Thymus (tissue), 11 donors: ENCODE measurements around the gene CFAP210. TPM values are rescaled to one million over a fixed set of nuclear protein-coding genes. Genes with fewer than 3 reads are reported as not detected.

Experiments used
- DNase-seq, 9 donors: peaks; one replicate each; pipeline ENCODE4 v3.0.0-alpha.2; 2013; ENCODE audit warnings: low spot score in 9 of 9, low read depth in 6 of 9, missing footprints in 1 of 9
- H3K27ac ChIP-seq, 2 donors: one replicate each; pipeline ENCODE4 v1.5.1; 2013; ENCODE audit warnings: control low read depth in 1 of 2, low read depth in 1 of 2, low read length in 1 of 2, mild to moderate bottlenecking in 1 of 2, moderate library complexity in 1 of 2
- H3K27me3 ChIP-seq, 2 donors: one replicate each; pipeline ENCODE4 v1.5.1; 2013; ENCODE audit warnings: low read length in 1 of 2; ENCODE audit not compliant: control insufficient read depth in 2 of 2, insufficient read depth in 1 of 2
- H3K36me3 ChIP-seq, 2 donors: one replicate each; pipeline ENCODE4 v1.5.1; 2013; ENCODE audit warnings: low read length in 1 of 2, mild to moderate bottlenecking in 1 of 2, moderate library complexity in 1 of 2; ENCODE audit not compliant: control insufficient read depth in 2 of 2, insufficient read depth in 2 of 2
- H3K4me1 ChIP-seq, 2 donors: one replicate each; pipeline ENCODE4 v1.5.1; 2013; ENCODE audit warnings: low read length in 2 of 2; ENCODE audit not compliant: control insufficient read depth in 2 of 2, insufficient read depth in 2 of 2
- H3K4me3 ChIP-seq, 2 donors: one replicate each; pipeline ENCODE4 v1.5.1; 2013; ENCODE audit warnings: low read length in 2 of 2, control low read depth in 1 of 2, mild to moderate bottlenecking in 1 of 2
- H3K9me3 ChIP-seq, 2 donors: one replicate each; pipeline ENCODE4 v1.5.1; 2013; ENCODE audit warnings: low read length in 1 of 2, mild to moderate bottlenecking in 1 of 2; ENCODE audit not compliant: control insufficient read depth in 2 of 2, insufficient read depth in 1 of 2
- WGBS: extraction: QIAGEN DNeasy Blood & Tissue Kit; methylation state at CpG from one replicate; pipeline ENCODE4 v1.1.7; 2013; 5-methylcytosine and 5-hydroxymethylcytosine counted together
- polyA plus RNA-seq: library from polyadenylated mRNA; stranded (reverse); fragments of 200-250 nt; gene quantifications from one replicate; pipeline ENCODE4 v1.2.3, GENCODE V29; 2013
- total RNA-seq: library from RNA; stranded (reverse); fragments of 120-200 nt; gene quantifications from one replicate; pipeline ENCODE4 v1.2.4, GENCODE V29; 2013
- donor health status: healthy.

Gene CFAP210
- total and polyA plus RNA-seq, 2 donors, result 0.21 TPM; not detected in 1

DNA sequence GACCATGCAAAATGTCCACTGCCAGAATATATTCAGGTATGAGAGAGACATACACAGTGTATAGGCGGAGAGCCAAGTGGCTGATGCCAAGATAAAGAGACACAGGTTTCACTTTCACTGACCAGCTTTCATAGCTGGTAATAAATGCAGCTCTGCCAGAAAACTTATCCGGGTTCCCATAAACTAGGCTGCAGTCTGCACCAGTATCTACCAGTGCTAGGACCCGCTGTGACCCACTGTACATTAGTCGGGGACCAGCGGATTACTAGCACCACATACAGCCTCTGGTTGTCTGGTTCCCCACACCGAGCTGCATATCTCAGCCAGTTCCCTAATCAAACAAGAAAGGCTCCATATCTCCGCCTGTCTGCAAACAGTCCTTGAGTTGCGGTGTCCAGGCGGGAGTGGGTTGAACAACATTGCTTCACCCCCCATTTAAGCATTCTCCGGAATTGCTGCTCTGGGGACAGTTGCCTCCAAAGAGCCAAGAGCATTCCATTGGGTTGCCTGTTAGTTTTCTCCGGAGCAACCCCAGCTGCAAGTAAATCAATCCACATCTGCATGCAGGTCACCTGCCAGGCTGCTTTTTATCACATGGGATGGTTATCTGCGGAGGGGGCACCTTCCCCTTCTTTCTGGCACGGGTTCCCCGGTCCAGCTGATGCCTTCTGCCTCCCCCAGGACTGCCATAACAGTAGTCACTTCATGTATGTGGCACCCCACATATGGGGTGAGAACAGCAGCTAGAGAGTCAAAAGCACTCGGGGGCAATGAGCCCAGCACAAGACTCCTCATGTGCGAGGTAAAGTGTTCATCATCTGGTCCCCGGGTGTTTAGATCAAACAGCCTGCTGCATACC lies 21.4 kb upstream of the CFAP210 start:
- Histone ChIP-seq H3K9me3 (peaks cover 0 to 5% of the 10 kb centered on the region in 2 donors), H3K4me1 (peaks cover 0 to 13% of the 10 kb centered on the region in 2 donors), H3K27ac (no peak overlapping the region), H3K27me3 (no peaks in the 10 kb centered on the region), H3K4me3 (no peak overlapping the region), H3K36me3 (peaks cover 2 to 4% of the 10 kb centered on the region in 2 donors)
- no peak for DNase-seq
- WGBS, result 88% methylated on average over 17 of the region's 17 CpGs

DNA sequence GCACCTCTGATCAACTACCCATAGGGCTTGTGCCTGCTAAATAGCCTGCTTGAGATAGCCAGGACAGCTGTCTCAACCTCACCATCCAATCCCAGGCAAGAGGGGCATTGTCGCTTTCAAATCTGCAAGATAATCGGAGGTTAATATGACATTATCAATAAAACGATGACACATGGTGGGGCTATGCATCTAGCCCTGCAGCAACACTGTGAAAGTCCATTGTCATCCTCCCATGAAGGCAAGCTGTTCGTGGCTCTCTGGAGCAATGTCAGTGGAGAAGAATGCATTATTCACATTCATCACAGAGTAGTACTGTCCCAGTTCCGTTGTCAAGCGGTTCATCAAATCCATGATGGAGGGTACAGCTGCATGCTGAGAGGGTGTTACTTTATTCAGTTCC lies 20.5 kb upstream of the CFAP210 start:
- 97% methylated on average over 6 of the region's 6 CpGs for WGBS
- no peaks in the 10 kb centered on the region for H3K27me3 ChIP-seq
- H3K27ac ChIP-seq, result no peak overlapping the region
- H3K4me1 ChIP-seq, result peaks cover 0 to 13% of the 10 kb centered on the region in 2 donors
- peaks cover 3 to 4% of the 10 kb centered on the region in 2 donors for H3K36me3 ChIP-seq
- peaks cover 0 to 5% of the 10 kb centered on the region in 2 donors for H3K9me3 ChIP-seq
- DNase-seq, result no peak
- H3K4me3 ChIP-seq, result no peak overlapping the region

DNA sequence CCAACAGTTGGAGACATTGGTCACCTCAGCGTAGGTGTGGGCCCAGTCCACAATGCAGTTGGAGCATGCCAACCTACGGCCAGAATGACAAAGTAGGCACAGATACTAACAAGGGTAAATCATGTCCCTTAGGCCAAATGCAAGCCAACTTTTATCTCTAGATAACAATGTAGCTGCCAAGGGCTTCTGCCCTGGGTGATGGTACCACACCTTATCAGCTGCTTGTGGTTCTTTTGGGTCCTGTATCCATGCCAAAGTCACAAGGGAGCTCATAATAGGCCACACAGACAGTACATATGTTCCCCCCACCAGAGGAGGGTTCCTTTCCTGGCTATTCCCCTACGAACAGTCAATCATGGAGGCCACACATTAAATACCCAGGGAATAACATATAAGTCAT lies 19.1 kb upstream of the CFAP210 start:
- WGBS, result 97% methylated on average over 3 of the region's 3 CpGs
- no peak overlapping the region for H3K27ac ChIP-seq
- no peak for DNase-seq
- H3K27me3 ChIP-seq, result no peaks in the 10 kb centered on the region
- H3K4me1 ChIP-seq, result peaks cover 0 to 13% of the 10 kb centered on the region in 2 donors
- H3K36me3 ChIP-seq, result peaks cover 3 to 4% of the 10 kb centered on the region in 2 donors
- H3K9me3 ChIP-seq, result peaks cover 0 to 5% of the 10 kb centered on the region in 2 donors
- no peak overlapping the region for H3K4me3 ChIP-seq

DNA sequence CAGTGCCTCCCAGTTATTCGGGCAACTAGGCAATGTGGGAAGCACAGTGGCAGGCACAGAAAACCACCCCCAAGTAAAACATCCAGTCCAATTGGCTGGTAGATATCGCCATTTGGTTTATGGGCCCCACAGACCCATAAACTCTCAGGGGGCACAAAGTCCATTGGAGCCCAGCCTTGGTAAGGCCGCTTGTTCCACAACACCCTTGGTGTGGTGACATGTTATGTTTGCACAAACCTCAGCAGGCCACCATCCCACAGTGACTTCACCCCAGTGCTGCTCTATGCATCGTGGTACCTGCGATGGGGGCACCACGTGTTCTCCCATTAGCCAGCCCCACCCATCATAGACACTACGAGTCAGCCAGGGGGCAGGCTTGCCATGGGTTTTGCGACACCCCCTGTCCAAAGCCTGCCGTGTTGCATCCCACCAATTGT lies 18.6 kb upstream of the CFAP210 start:
- Histone ChIP-seq H3K36me3 (peaks cover 3 to 4% of the 10 kb centered on the region in 2 donors), H3K4me3 (no peak overlapping the region), H3K4me1 (peaks cover 0 to 13% of the 10 kb centered on the region in 2 donors), H3K27me3 (no peaks in the 10 kb centered on the region), H3K9me3 (peaks cover 0 to 5% of the 10 kb centered on the region in 2 donors), H3K27ac (no peak overlapping the region)
- no peak for DNase-seq
- 98% methylated on average over 9 of the region's 9 CpGs for WGBS

DNA sequence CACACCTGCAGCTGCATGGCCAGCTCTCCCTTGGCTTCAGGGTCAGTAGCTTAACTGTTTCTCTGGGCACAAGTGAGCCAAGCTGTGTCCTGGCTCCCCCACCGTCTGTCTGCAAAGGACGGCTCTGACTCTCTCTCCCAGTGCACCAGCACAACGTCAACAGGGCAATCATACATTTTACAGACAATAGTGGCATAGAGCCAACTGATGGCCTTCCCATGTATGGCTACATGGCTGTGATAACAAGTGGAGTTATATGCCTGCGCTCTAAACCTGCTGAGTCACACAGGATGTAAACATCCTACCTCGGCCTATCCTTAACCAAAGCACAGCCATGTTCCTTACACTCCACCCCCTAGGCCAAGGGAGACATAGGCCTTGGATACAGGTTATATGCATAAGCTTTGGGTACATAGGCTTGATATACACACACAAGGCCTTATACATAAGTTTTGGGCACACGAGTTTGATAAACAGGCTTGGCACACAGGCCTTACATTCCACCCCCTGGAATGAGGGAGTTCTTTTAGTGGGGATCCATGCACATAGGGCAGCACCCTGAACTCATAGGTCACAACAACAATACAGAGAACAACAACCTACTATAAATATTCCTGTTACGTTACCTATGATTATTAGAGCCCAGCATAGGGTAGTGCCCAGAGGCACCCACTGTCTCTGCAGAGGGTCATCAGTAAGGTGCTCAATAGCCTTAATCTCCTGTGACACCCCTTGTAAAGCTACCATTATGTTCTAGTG lies 17.7 kb upstream of the CFAP210 start:
- Histone ChIP-seq H3K9me3 (peaks cover 0 to 5% of the 10 kb centered on the region in 2 donors), H3K27me3 (no peaks in the 10 kb centered on the region), H3K4me3 (no peak overlapping the region), H3K4me1 (peaks cover 0 to 8% of the 10 kb centered on the region in 2 donors), H3K27ac (no peak overlapping the region), H3K36me3 (peaks cover 3 to 4% of the 10 kb centered on the region in 2 donors)
- DNase-seq, result no peak
- WGBS, result 98% methylated on average over 7 of the region's 7 CpGs

DNA sequence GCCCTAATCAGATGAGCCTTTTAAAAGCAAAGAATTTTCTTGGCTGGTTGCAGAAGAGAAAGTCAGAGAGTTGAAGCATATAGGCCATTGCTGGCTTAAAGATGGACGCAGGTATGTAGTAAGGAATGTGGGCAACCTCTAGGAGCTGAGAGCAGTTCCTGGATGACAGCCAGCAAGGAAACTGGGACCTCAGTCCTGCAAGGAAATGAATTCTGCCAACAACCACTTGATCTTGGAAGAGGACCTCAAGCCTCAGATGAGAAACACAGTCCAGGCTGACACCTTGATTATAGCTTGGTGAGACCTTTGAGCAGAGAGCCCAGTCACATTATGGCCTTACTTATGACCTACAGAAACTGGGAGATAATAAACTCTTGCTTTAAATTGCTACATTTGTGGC lies 15.8 kb upstream of the CFAP210 start:
- no peak for DNase-seq
- Histone ChIP-seq H3K4me3 (no peak overlapping the region), H3K9me3 (peaks cover 0 to 5% of the 10 kb centered on the region in 2 donors), H3K36me3 (peaks cover 3 to 4% of the 10 kb centered on the region in 2 donors), H3K27me3 (no peaks in the 10 kb centered on the region), H3K4me1 (peaks cover 0 to 7% of the 10 kb centered on the region in 2 donors), H3K27ac (no peak overlapping the region)
- 91% methylated on average over 1 of the region's 1 CpG for WGBS

DNA sequence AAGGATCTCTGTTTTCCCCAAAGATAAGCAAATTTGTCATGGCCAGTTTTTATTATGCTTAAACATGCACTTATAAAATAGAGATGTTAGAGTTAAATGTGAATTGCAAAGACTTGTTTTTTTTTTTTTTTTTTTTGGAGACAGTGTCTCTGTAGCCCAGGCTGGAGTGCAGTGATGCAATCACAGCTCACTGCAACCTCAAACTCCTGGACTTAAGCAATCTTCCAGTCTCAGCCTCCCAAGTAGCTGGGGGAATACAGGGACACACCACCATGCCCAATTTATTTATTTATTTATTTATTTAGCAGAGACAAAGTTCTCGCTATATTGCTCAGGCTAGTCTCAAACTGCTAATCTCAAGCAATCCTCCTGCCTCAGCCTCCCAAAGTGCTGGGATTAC lies 15.1 kb upstream of the CFAP210 start:
- H3K4me3 ChIP-seq, result no peak overlapping the region
- H3K9me3 ChIP-seq, result peaks cover 0 to 5% of the 10 kb centered on the region in 2 donors
- 98% methylated on average over 1 of the region's 1 CpG for WGBS
- H3K4me1 ChIP-seq, result peaks cover 0 to under 1% of the 10 kb centered on the region in 2 donors
- no peak overlapping the region for H3K27ac ChIP-seq
- no peak for DNase-seq
- H3K27me3 ChIP-seq, result no peaks in the 10 kb centered on the region
- H3K36me3 ChIP-seq, result peaks cover 3 to 4% of the 10 kb centered on the region in 2 donors

DNA sequence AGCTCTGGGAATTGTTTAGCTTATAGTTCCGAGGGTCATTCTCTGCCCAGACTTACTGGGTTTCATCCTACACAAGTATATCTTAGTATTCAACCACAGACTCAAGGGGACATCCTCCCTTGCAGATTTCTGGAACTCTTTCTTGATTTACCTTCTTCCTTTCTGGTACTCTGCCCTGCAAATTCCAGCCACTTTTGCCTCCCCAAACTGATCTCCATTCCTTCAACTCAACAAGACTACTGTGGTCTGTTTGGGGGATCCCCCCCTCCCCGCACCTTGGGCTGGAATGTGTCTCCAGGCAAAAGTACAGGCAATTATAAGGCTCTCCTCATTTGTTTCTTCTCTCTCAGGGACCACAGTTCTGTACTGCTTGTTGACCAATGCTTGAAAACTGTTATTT lies 13.4 kb upstream of the CFAP210 start:
- Histone ChIP-seq H3K4me1 (no peaks in the 10 kb centered on the region), H3K27me3 (no peaks in the 10 kb centered on the region), H3K4me3 (no peak overlapping the region), H3K9me3 (peaks cover 0 to 5% of the 10 kb centered on the region in 2 donors), H3K27ac (no peak overlapping the region), H3K36me3 (peaks cover 3 to 7% of the 10 kb centered on the region in 2 donors)
- WGBS, result over 99% methylated on average over 2 of the region's 2 CpGs
- no peak for DNase-seq

DNA sequence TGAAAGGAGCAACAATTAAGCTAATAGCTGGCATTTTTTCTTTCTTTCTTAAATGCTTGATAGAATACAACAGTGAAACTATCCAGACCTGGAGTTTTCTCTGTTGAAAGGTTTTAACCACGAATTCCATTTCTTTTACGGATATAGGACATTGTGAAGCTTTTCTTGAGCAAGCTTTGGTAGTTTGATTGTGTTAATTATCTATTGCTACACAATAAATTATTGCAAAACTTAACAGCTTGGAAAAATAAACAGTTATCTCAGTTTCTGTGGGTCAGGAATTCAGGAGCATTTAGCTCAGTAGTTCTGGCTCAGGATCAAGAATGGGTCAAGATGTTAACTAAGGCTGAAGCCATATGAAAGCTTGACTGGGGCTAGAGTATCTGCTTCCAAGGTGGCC lies 11.7 kb upstream of the CFAP210 start:
- peaks cover 2 to 3% of the 10 kb centered on the region in 2 donors for H3K36me3 ChIP-seq
- H3K9me3 ChIP-seq, result no peaks in the 10 kb centered on the region
- 95% methylated on average over 2 of the region's 2 CpGs for WGBS
- DNase-seq, result no peak
- no peak overlapping the region for H3K27ac ChIP-seq
- no peaks in the 10 kb centered on the region for H3K4me1 ChIP-seq
- H3K4me3 ChIP-seq, result no peak overlapping the region
- H3K27me3 ChIP-seq, result no peaks in the 10 kb centered on the region
